HPDE6-E6E7 (cell line): Measurements from ENCODE around the gene TMEM135.

ENCODE experiments used
- DNase-seq: peaks from one replicate; pipeline ENCODE4 v3.0.0; 2011; ENCODE audit warnings: missing footprints; ENCODE audit errors: extremely low spot score

TMEM135 gene

GRCh38 chr11:87352759-87353707 is 315.3 kb downstream of the TMEM135 start:
- DNase-seq, result peak; percentile 81

GRCh38 chr11:87353771-87354345 is 316.1 kb downstream of the TMEM135 start:
- no peak for DNase-seq

- DNase-seq, result no peak
Observed at GRCh38 chr11:87355596-87355995, 317.9 kb downstream of the TMEM135 start.

DNA sequence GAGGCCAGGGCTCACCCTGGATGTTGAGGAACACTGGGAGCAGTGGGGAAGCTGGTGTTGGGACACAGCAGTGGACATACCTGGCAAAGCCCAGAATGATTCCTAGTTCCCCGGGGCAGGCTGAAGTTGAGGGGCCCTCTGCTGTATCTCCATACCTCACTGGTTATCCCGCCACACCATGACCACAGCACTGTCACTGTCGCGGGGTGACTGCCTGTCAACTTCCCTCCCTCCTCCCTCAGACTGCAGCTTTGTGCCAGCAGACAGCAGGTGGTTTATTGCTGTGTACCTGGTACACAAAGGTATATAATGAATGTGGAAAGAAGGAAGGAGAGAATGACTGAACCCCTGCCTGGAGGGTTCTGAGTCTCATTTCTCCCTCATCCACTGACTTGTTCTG is 318.7 kb downstream of the TMEM135 start:
- no peak for DNase-seq

GRCh38 chr11:87358461-87358860 is 320.7 kb downstream of the TMEM135 start:
- no peak for DNase-seq

GRCh38 chr11:87359401-87359800 is 321.7 kb downstream of the TMEM135 start:
- DNase-seq, result no peak

GRCh38 chr11:87361891-87362290 is 324.2 kb downstream of the TMEM135 start:
- no peak for DNase-seq

DNA sequence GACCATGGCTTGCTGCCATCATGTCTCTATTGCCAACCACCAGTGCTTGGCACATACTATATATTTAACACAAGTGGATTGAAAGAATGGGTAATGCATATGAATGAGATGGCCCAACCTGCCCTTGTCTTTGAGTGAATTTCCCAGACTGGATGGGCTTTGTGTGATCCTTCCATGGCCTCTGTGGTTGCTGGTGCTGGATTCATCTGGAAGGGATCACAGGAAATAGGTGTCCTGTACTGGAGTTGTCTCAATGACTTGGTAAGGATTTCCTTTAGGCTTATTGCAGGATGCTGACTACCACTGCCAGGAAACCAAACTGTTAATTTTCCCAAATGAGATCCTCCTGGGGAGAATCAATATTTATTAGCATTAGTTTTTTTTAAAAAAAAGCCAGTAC is 328.6 kb downstream of the TMEM135 start:
- DNase-seq, result no peak

- DNase-seq, result no peak
Observed at GRCh38 chr11:87366763-87367405, 329.1 kb downstream of the TMEM135 start.

- no peak for DNase-seq
Observed at GRCh38 chr11:87368151-87368550, 330.4 kb downstream of the TMEM135 start.

DNA sequence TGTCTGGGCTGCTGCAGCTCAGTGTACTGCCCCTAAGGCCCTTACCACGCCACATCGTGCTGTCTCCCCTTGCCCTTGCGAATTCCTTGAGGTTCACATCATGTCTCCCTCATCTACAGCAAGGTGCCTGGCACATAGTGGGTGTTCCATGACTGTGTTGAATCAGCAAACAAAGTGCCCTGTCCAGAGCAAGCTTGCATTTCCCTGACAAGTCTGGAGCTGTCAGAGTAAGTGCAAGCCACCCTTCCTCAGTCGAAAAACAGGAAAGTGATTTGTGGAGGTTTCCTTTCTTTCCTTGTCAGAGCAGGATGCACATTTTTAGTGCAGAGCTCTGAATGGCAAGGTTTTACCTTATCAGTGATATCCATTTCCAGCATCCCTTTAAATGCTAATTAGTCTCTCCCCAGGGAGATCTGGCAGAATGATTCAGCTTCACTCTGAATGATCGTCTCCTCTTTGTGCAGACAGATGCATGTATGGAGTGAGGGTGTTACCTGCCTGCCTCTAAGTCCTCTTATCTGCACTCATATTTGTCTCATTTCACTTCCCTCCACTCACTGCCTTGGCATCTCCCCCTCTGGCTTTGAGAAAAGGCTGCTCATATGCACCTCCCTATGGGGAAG is 331.2 kb downstream of the TMEM135 start:
- peak; percentile 35 for DNase-seq

GRCh38 chr11:87369888-87370287 is 332.2 kb downstream of the TMEM135 start:
- DNase-seq, result no peak

- no peak for DNase-seq
Observed at GRCh38 chr11:87372065-87372464, 334.3 kb downstream of the TMEM135 start.
